HG03460 (cell line): ENCODE measurements around the gene ABCA3.

ENCODE experiments used
- ATAC-seq: cut with Tn5 transposase; IDR thresholded peaks from one replicate; pipeline ENCODE4 v1.9.1; 2021; ENCODE audit not compliant: unreplicated experiment

The ABCA3 gene

GRCh38 chr16:2317231-2318020 lies 23.1 kb downstream of the ABCA3 start:
- no peak for ATAC-seq

GRCh38 chr16:2308089-2308962 lies 32.2 kb downstream of the ABCA3 start:
- ATAC-seq = no peak

- no peak for ATAC-seq
Observed at GRCh38 chr16:2299915-2300192, 40.7 kb downstream of the ABCA3 start.

GRCh38 chr16:2299121-2299914 lies 41.2 kb downstream of the ABCA3 start:
- ATAC-seq = no peak

- ATAC-seq = no peak
Observed at GRCh38 chr16:2298621-2299020, 41.9 kb downstream of the ABCA3 start.

GRCh38 chr16:2297506-2297860 lies 43.0 kb downstream of the ABCA3 start:
- ATAC-seq = no peak

GRCh38 chr16:2296661-2297505 lies 43.6 kb downstream of the ABCA3 start:
- ATAC-seq = no peak

GRCh38 chr16:2295056-2295798 lies 45.3 kb downstream of the ABCA3 start:
- ATAC-seq = peak; percentile 62

GRCh38 chr16:2292221-2292620 lies 48.3 kb downstream of the ABCA3 start:
- ATAC-seq = no peak

- no peak for ATAC-seq
Observed at GRCh38 chr16:2289282-2289681, 51.2 kb downstream of the ABCA3 start.

- ATAC-seq = no peak
Observed at GRCh38 chr16:2288726-2289125, 51.8 kb downstream of the ABCA3 start.

GRCh38 chr16:2287916-2288547 lies 52.5 kb downstream of the ABCA3 start:
- no peak for ATAC-seq

- ATAC-seq = no peak
Observed at GRCh38 chr16:2286550-2286949, 54.0 kb downstream of the ABCA3 start.

GRCh38 chr16:2285731-2286191 lies 54.8 kb downstream of the ABCA3 start:
- no peak for ATAC-seq

GRCh38 chr16:2284797-2285576 lies 55.5 kb downstream of the ABCA3 start:
- no peak for ATAC-seq

GRCh38 chr16:2284001-2284770 lies 56.3 kb downstream of the ABCA3 start:
- ATAC-seq = no peak

GRCh38 chr16:2282866-2283555 lies 57.5 kb downstream of the ABCA3 start:
- no peak for ATAC-seq
